Stomach (tissue), 19 donors: ENCODE data around the gene PDP2. TPM values are rescaled to one million over a fixed set of nuclear protein-coding genes. Genes with fewer than 3 reads are reported as not detected.

Experiments
- DNase-seq, 2 donors: peaks; one replicate each; pipeline versions ENCODE4 v3.0.0 to v3.0.0-alpha.2; 2013 to 2019
- H3K27ac ChIP-seq, 5 donors: fragments of 200-600 bp in 4 of 5; sonication (generic) in 4 of 5; one replicate each; pipeline ENCODE4 v1.5.1; 2013 to 2019; ENCODE audit warnings: mild to moderate bottlenecking in 1 of 5, moderate library complexity in 1 of 5
- H3K27me3 ChIP-seq, 3 donors: fragments of 200-600 bp; sonication (generic); one replicate each; pipeline ENCODE4 v1.5.1; 2017 to 2019; ENCODE audit warnings: mixed run types in 1 of 3
- H3K36me3 ChIP-seq, 4 donors: fragments of 200-600 bp; sonication (generic); 1 replicate in 3 of 4; 2 replicates in 1 of 4; pipeline ENCODE4 v1.5.1; 2016 to 2019
- H3K4me1 ChIP-seq, 4 donors: fragments of 200-600 bp; sonication (generic); one replicate each; pipeline ENCODE4 v1.5.1; 2016 to 2019
- H3K4me3 ChIP-seq, 4 donors: fragments of 200-600 bp; sonication (generic) in 3 of 4; one replicate each; pipeline ENCODE4 v1.5.1; 2016 to 2019; ENCODE audit warnings: mild to moderate bottlenecking in 1 of 4
- H3K9me3 ChIP-seq, 4 donors: fragments of 200-600 bp; sonication (generic); one replicate each; pipeline ENCODE4 v1.5.1; 2016 to 2019
- CTCF ChIP-seq, 7 experiments: fragments of 450-650 bp in 4 of 7; fragments of 200-600 bp in 3 of 7; sonication (generic) in 3 of 7; IDR thresholded peaks; one replicate each; pipeline ENCODE4 v1.5.1; 2016 to 2019; ENCODE audit warnings: antibody characterized with exemption in 7 of 7, control low read depth in 2 of 7, mild to moderate bottlenecking in 1 of 7
- EP300 ChIP-seq: sonication (generic); formaldehyde crosslinking; IDR thresholded peaks from one replicate; pipeline ENCODE4 v1.6.1; 2017; ENCODE audit warnings: antibody characterized with exemption
- POLR2A ChIP-seq, 4 donors: fragments of 450-650 bp; IDR thresholded peaks; one replicate each; pipeline ENCODE4 v1.6.1; 2016; ENCODE audit warnings: antibody characterized with exemption in 4 of 4, control low read depth in 2 of 4, mild to moderate bottlenecking in 1 of 4, moderate library complexity in 1 of 4
- POLR2AphosphoS5 ChIP-seq, 3 donors: sonication (generic); formaldehyde crosslinking; IDR thresholded peaks; one replicate each; pipeline ENCODE4 v1.6.1; 2016; ENCODE audit warnings: antibody characterized with exemption in 3 of 3
- WGBS, 5 donors: extraction: QIAGEN DNeasy Blood & Tissue Kit in 3 of 5; methylation state at CpG; one replicate each; pipeline versions ENCODE4 v1.1.5 to v1.1.7; 2013 to 2018; 5-methylcytosine and 5-hydroxymethylcytosine counted together
- intact Hi-C: fragments of 100-400 bp; cut with DNase I; formaldehyde crosslinking; loops from one replicate; pipeline ENCODE4 v1.15.1; 2023; ENCODE audit warnings: low total_unique reads
- long read RNA-seq, 10 donors: transcript quantifications; one replicate each; lab custom pipeline, GENCODE V29; 2026
- polyA plus RNA-seq, 3 donors: library from polyadenylated mRNA; stranded (reverse); fragments of 200-250 nt; gene quantifications; one replicate each; pipeline ENCODE4 v1.2.3, GENCODE V29; 2013
- total RNA-seq, 5 donors: library from RNA; depleted of rRNA; stranded (reverse); fragments of >200 nt; gene quantifications; one replicate each; pipeline versions ENCODE4 v1.1.0 to v1.2.3, GENCODE V29; 2014 to 2016
- donor health status: healthy with polysubstance abuse.
- donor health status: Bipolar disorder and iron deficiency.
- donor health status: healthy.

PDP2 gene
- total RNA-seq (10 to 100 TPM in 1 of 5 donors, 1 to 10 TPM in 4; 4.9 to 96.9 (median 7.5) TPM), polyA plus RNA-seq (1 to 10 TPM; 1.6 to 2.1 (median 1.9) TPM)
- long read RNA-seq, donor 1, full-length matches to known transcripts = 1 of 1 reads
- long read RNA-seq, donor 1, partial matches to known transcripts = 0 of 1 reads
- long read RNA-seq, donor 1, other reads (novel, unspliced or antisense) = 0 of 1 reads
- long read RNA-seq, donor 2 = 0 reads
- long read RNA-seq, donor 3, full-length matches to known transcripts = 1 of 1 reads
- long read RNA-seq, donor 3, partial matches to known transcripts = 0 of 1 reads
- long read RNA-seq, donor 3, other reads (novel, unspliced or antisense) = 0 of 1 reads
- long read RNA-seq, donor 4 = 0 reads
- long read RNA-seq, donor 5, partial matches to known transcripts = 0 of 1 reads
- long read RNA-seq, donor 5, other reads (novel, unspliced or antisense) = 0 of 1 reads
- long read RNA-seq, donor 6, full-length matches to known transcripts = 6 of 6 reads
- long read RNA-seq, donor 6, partial matches to known transcripts = 0 of 6 reads
- long read RNA-seq, donor 6, other reads (novel, unspliced or antisense) = 0 of 6 reads
- long read RNA-seq, donor 7 = 0 reads
- long read RNA-seq, donor 8 = 0 reads
- long read RNA-seq, donor 9, partial matches to known transcripts = 0 of 1 reads
- long read RNA-seq, donor 9, other reads (novel, unspliced or antisense) = 0 of 1 reads
- long read RNA-seq, donor 10 = 0 reads

GRCh38 chr16:66880288-66881013, at the start of gene PDP2:
Gene PDP2, plus strand, starts transcription at chr16:66880515. Its CDS starts 3,770 bp downstream, at chr16:66884285.
- H3K4me1 ChIP-seq = peaks cover 15 to 25% (median 18%) of the 10 kb centered on the region in 4 donors
- 0 to 1% (median 0%) methylated on average over 17 to 58 of the region's 58 CpGs for WGBS, 5 donors
- H3K27me3 ChIP-seq = no peaks in the 10 kb centered on the region
- peak; percentile 96 to 97 for DNase-seq
- intact Hi-C loops = no loop called here
- no peak for TF ChIP-seq POLR2A (IDR thresholded peaks at IDR 0.05)
- peak; percentile 33 to 91 (median 64) for TF ChIP-seq POLR2AphosphoS5 (IDR thresholded peaks at IDR 0.05)
- no peak for TF ChIP-seq CTCF (IDR thresholded peaks at IDR 0.05)
- peak within 1 kb of the TSS; percentile 60 to 97 (median 80) for H3K4me3 ChIP-seq
- H3K9me3 ChIP-seq = no peaks in the 10 kb centered on the region
- peak within 1 kb of the TSS; percentile 59 to 88 (median 77) for H3K27ac ChIP-seq
- peaks cover 12 to 25% (median 19%) of the 10 kb centered on the region in 4 donors for H3K36me3 ChIP-seq

GRCh38 chr16:66832190-66832589, 48.1 kb upstream of the PDP2 start:
- Histone ChIP-seq H3K9me3 (no peaks in the 10 kb centered on the region), H3K27me3 (no peaks in the 10 kb centered on the region), H3K27ac (no peak overlapping the region), H3K4me1 (peaks cover 11 to 31% (median 22%) of the 10 kb centered on the region in 4 donors), H3K4me3 (no peak overlapping the region), H3K36me3 (peaks cover 0 to 14% (median 8%) of the 10 kb centered on the region in 4 donors)
- TF ChIP-seq POLR2AphosphoS5 (IDR thresholded peaks at IDR 0.05) (no peak), POLR2A (IDR thresholded peaks at IDR 0.05) (no peak), CTCF (IDR thresholded peaks at IDR 0.05) (no peak), EP300 (no peak)
- intact Hi-C loops = no loop called here
- 81 to 90% (median 83%) methylated on average over 3 of the region's 3 CpGs for WGBS, 5 donors
- no peak for DNase-seq

GRCh38 chr16:66832661-66833305, 47.5 kb upstream of the PDP2 start:
- Histone ChIP-seq H3K27ac (no peak overlapping the region), H3K9me3 (no peaks in the 10 kb centered on the region), H3K36me3 (peaks cover 0 to 8% (median 2%) of the 10 kb centered on the region in 4 donors), H3K27me3 (no peaks in the 10 kb centered on the region), H3K4me3 (no peak overlapping the region), H3K4me1 (peaks cover 11 to 26% (median 21%) of the 10 kb centered on the region in 4 donors)
- WGBS, 5 donors = 66 to 73% (median 70%) methylated on average over 7 of the region's 7 CpGs
- intact Hi-C loops = no loop called here
- DNase-seq = no peak
- no peak for TF ChIP-seq POLR2AphosphoS5 (IDR thresholded peaks at IDR 0.05)
- no peak for TF ChIP-seq CTCF (IDR thresholded peaks at IDR 0.05)

GRCh38 chr16:66834746-66835145, 45.6 kb upstream of the PDP2 start:
- no peak overlapping the region for H3K4me3 ChIP-seq
- H3K4me1 ChIP-seq = peaks cover 5 to 9% (median 6%) of the 10 kb centered on the region in 4 donors
- H3K27me3 ChIP-seq = no peaks in the 10 kb centered on the region
- intact Hi-C loops = no loop called here
- 76 to 88% (median 81%) methylated on average over 5 of the region's 5 CpGs for WGBS, 5 donors
- TF ChIP-seq CTCF (IDR thresholded peaks at IDR 0.05) (no peak), POLR2AphosphoS5 (IDR thresholded peaks at IDR 0.05) (no peak), POLR2A (IDR thresholded peaks at IDR 0.05) (no peak), EP300 (no peak)
- H3K9me3 ChIP-seq = no peaks in the 10 kb centered on the region
- no peaks in the 10 kb centered on the region for H3K36me3 ChIP-seq
- no peak overlapping the region for H3K27ac ChIP-seq
- DNase-seq = no peak
